Testis (tissue), 3 donors: ENCODE measurements around the gene NBEA. TPM values are rescaled to one million over a fixed set of nuclear protein-coding genes. Genes with fewer than 3 reads are reported as not detected.

Source experiments
- DNase-seq: peaks from one replicate; pipeline ENCODE4 v3.0.0-alpha.2; 2019
- H3K27ac ChIP-seq, 2 donors: fragments of 200-600 bp; sonication (generic); one replicate each; pipeline ENCODE4 v1.5.1; 2019
- H3K27me3 ChIP-seq: fragments of 200-600 bp; sonication (generic); one replicate; pipeline ENCODE4 v1.5.1; 2019
- H3K36me3 ChIP-seq: fragments of 200-600 bp; sonication (generic); one replicate; pipeline ENCODE4 v1.5.1; 2017; ENCODE audit warnings: low read depth; ENCODE audit errors: missing control alignments
- H3K4me1 ChIP-seq: fragments of 200-600 bp; sonication (generic); one replicate; pipeline ENCODE4 v1.5.1; 2019
- H3K4me3 ChIP-seq, 2 donors: fragments of 200-600 bp; sonication (generic); one replicate each; pipeline ENCODE4 v1.5.1; 2017 to 2019
- H3K9me3 ChIP-seq: fragments of 200-600 bp; sonication (generic); one replicate; pipeline ENCODE4 v1.5.1; 2017
- CTCF ChIP-seq, 3 experiments: fragments of 450-650 bp in 2 of 3; fragments of 200-600 bp in 1 of 3; sonication (generic) in 1 of 3; IDR thresholded peaks; one replicate each; pipeline ENCODE4 v1.5.1; 2016 to 2019; ENCODE audit warnings: antibody characterized with exemption in 3 of 3, mild to moderate bottlenecking in 2 of 3, moderate library complexity in 1 of 3
- POLR2A ChIP-seq: fragments of 450-650 bp; IDR thresholded peaks from one replicate; pipeline ENCODE4 v1.6.1; 2017; ENCODE audit warnings: antibody characterized with exemption, mild to moderate bottlenecking, moderate library complexity
- WGBS, 2 donors: methylation state at CpG; one replicate each; pipeline ENCODE4 v1.1.5; 2018; 5-methylcytosine and 5-hydroxymethylcytosine counted together
- intact Hi-C: fragments of 100-400 bp; cut with DNase I; formaldehyde crosslinking; loops from one replicate; pipeline ENCODE4 v1.15.1; 2023; ENCODE audit warnings: low total_unique reads
- polyA plus RNA-seq: library from polyadenylated mRNA; stranded (reverse); fragments of 350-450 nt; fragmentation: Illumina TruSeq; extraction: RNeasy Lipid Tissue Mini Kit (QIAGEN cat#74804); gene quantifications from one replicate; pipeline ENCODE4 v1.2.3, GENCODE V29; 2014; ENCODE audit warnings: low read depth, low replicate concordance; ENCODE audit not compliant: insufficient read depth
- total RNA-seq, 2 donors: library from RNA; depleted of rRNA; stranded (reverse); fragments of >200 nt; gene quantifications; one replicate each; pipeline ENCODE4 v1.2.3, GENCODE V29; 2016

The NBEA gene
- total and polyA plus RNA-seq, 3 donors from 2014 or later, result 8.6 to 22.2 (median 18.3) TPM

DNA sequence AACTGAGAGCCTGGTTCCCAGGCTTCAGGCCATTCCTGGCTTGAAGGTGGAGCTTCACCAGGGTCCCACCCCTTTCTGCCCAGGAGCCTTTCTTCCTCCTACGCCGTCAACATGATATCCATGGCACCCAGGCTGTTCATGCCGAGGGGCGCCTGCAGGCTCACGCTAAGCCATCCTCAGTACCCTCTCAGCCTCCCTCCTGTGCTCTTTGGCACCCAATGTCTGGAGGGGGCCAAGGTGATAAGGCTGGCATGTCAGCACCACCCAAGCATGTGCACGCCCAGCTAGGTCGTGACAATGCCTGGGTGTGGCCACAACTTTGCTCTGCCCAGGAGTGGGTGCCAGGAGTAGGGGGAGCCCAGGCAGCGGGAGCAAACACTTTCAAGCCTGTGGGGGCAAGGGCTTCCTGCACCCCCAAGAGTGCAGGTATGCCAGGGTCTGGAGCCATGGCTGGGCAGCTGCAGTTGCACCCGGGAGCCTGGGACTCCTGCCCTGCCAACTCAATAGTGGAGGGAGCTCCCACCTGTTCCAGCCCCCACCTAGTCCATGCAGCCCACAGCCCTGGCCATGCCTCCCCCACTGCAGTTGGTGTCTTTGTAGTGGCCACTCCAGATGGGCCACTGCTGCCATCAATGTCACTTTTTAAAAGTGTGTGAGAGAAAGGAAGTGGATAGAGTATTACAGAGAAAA lies 314.5 kb downstream of the NBEA start:
- H3K27me3 ChIP-seq, result no peaks in the 10 kb centered on the region
- H3K9me3 ChIP-seq, result no peaks in the 10 kb centered on the region
- TF ChIP-seq POLR2A (no peak), CTCF (IDR thresholded peaks at IDR 0.05) (no peak)
- no peak for DNase-seq
- no peaks in the 10 kb centered on the region for H3K36me3 ChIP-seq
- H3K4me3 ChIP-seq, result no peak overlapping the region
- no peak overlapping the region for H3K27ac ChIP-seq
- no peaks in the 10 kb centered on the region for H3K4me1 ChIP-seq
- WGBS, 2 donors, result 79 to 98% methylated on average over 6 to 9 of the region's 9 CpGs
- intact Hi-C loops, result no loop called here

DNA sequence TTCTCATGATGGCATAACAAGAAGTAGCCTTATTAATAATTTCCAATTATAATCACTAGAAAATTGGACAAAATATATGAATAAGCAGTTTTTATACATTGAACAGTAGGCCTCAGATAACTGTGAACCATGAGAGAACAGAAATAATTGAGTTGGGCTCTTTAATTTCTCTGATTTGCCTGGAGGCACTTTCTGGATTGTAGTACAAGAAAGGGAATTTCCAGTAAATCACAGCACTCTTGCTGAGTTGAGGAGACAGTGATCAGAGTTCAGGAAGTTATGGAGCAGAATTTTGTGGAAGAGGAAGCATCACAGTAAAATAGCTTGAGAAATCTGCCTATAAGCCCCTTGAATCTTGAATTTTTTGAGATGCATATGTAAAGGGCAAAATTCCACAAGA lies 318.2 kb downstream of the NBEA start:
- Histone ChIP-seq H3K4me3 (no peak overlapping the region), H3K36me3 (no peaks in the 10 kb centered on the region), H3K9me3 (no peaks in the 10 kb centered on the region), H3K27me3 (no peaks in the 10 kb centered on the region), H3K27ac (no peak overlapping the region), H3K4me1 (no peaks in the 10 kb centered on the region)
- DNase-seq, result no peak
- intact Hi-C loops, result no loop called here
- TF ChIP-seq POLR2A (no peak), CTCF (IDR thresholded peaks at IDR 0.05) (no peak)

DNA sequence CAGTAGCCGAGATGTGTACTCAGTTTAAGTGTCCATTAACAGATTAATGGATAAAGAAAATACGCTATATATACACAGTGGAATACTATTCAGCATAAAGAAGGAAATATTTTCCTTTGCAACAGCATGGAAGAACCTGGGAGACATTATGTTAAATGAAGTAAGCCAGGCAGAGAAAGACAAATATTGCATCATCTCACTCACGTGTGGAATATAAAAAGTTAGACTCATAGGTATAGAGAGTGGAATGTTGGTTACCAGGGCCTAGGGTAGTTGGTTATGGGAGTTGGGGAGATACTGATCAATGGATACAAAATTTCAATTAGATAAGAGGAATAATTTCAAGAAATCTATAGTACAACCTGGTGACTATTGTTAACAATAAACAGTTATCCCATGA lies 324.3 kb downstream of the NBEA start:
- intact Hi-C loops, result no loop called here
- no peak for DNase-seq
- H3K4me1 ChIP-seq, result no peaks in the 10 kb centered on the region
- no peak overlapping the region for H3K4me3 ChIP-seq
- no peak for TF ChIP-seq POLR2A
- TF ChIP-seq CTCF (IDR thresholded peaks at IDR 0.05), result no peak
- H3K36me3 ChIP-seq, result no peaks in the 10 kb centered on the region
- WGBS, 2 donors, result 92 to 97% methylated on average over 3 of the region's 3 CpGs
- H3K27ac ChIP-seq, result no peak overlapping the region
- H3K27me3 ChIP-seq, result no peaks in the 10 kb centered on the region
- H3K9me3 ChIP-seq, result no peaks in the 10 kb centered on the region

- DNase-seq, result no peak
- TF ChIP-seq CTCF (IDR thresholded peaks at IDR 0.05) (no peak), POLR2A (no peak)
Measured at GRCh38 chr13:35278917-35279316, 336.8 kb downstream of the NBEA start.

GRCh38 chr13:35279500-35279899 lies 337.4 kb downstream of the NBEA start:
- Histone ChIP-seq H3K36me3 (no peaks in the 10 kb centered on the region), H3K27ac (no peak overlapping the region), H3K4me3 (no peak overlapping the region), H3K4me1 (no peaks in the 10 kb centered on the region), H3K27me3 (no peaks in the 10 kb centered on the region), H3K9me3 (no peaks in the 10 kb centered on the region)
- WGBS, 2 donors, result 90 to 98% methylated on average over 1 of the region's 1 CpG
- DNase-seq, result no peak
- intact Hi-C loops, result no loop called here
- TF ChIP-seq POLR2A, result no peak
- no peak for TF ChIP-seq CTCF (IDR thresholded peaks at IDR 0.05)

More at GRCh38 chr13:35278917-35279316, 336.8 kb downstream of the NBEA start:
- no peaks in the 10 kb centered on the region for H3K27me3 ChIP-seq
- no peaks in the 10 kb centered on the region for H3K4me1 ChIP-seq
- H3K36me3 ChIP-seq, result no peaks in the 10 kb centered on the region
- no peak overlapping the region for H3K27ac ChIP-seq
- intact Hi-C loops, result no loop called here
- H3K9me3 ChIP-seq, result no peaks in the 10 kb centered on the region
- H3K4me3 ChIP-seq, result no peak overlapping the region
